Glomerular endothelial cell (primary cell): ENCODE data around the gene RIMS1. TPM values are rescaled to one million over a fixed set of nuclear protein-coding genes. Genes with fewer than 3 reads are reported as not detected.
A peak's percentile ranks its signal among the peaks of the same experiment; 100 is the strongest.

Experiments
- DNase-seq: peaks from one replicate; pipeline ENCODE4 v3.0.0-alpha.2; 2011; ENCODE audit warnings: low read depth, low spot score; ENCODE audit errors: extremely low read depth
- total RNA-seq: library from RNA; depleted of rRNA; stranded (reverse); fragments of >200 nt; gene quantifications from 2 replicates; pipeline ENCODE4 v1.2.3, GENCODE V29; 2015

Gene RIMS1
- total RNA-seq, 1 donor from 2014 or later, result 0.64 TPM

DNA sequence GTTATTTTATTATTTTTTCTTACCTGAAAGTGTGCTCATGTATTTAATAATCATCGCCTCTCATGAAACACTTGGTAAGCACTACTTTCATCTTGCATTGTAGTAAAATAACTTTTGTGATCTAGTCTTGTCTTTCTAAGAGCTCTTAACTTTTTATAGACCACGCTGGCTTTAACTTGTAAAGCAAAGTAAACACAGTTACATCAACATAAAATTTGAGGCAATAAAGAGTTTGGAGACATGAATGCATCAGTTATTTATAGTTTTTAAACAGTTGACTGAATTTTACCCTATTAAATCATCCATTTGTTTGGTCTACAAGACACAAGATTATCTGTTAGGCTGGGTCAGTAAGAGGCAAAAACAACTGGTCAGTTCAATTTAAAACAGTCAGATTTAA lies 517.1 kb downstream of the RIMS1 start:
- DNase-seq, result no peak

- no peak for DNase-seq
These were observed 520.2 kb downstream of the RIMS1 start for GRCh38 chr6:72406517-72406916.

DNA sequence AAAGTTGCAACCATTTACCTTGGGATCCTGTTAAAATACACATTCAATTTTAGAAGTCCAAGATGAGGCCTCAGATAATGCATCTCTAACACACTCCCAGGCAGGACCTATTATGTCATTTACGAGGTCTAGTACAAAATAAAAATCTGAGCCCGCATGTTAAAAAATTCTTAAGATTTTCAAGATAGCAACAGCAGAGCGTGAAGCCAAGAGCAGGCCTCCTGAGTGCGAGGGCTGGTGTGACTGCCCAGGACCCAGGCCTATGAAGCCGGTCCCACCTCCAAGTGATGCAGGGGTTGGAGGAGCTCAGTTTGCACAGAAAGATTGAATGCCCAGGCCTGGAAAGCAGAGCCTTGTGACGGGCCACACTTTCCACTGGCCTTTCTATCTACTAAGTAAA lies 524.4 kb downstream of the RIMS1 start:
- no peak for DNase-seq

DNA sequence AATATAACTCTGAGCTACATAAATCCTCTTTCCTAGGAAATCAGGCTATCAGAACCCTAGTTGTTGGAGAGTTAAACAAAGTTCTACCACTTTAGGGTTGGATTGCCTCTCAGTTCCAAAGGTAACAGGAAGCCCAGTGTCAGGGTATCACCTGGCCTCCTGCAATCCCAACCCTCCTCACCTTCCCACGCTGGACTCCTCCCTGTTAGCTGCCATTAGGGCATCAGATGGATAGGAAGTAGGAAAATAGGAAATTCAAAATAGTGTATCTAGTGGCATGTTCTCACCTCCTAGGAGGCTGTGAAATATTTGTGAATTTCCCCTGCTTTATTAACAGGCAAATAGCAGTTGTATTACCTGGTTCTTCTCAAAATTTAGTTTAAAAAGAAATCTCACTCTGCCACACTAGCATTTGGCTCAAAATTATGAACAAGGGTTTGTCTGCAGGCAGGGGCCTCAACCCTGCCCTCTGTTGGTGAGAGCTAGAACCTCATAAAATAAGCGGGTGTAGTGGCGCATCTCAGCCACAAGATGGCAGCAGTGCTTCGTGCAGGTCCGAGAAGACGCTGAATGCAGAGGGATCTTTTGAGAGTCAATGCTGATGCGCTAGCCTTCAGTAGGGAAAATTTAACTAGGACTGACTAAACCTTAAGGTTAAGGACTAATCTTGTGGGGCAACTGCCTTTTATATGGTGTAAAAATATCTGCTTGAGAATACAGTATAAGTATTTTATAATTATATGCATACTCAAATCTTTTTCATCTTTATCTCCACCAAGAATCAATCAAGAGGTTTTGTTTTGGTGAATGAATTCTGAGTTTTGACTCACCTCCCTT lies 525.7 kb downstream of the RIMS1 start:
- DNase-seq, result peak; percentile 27

DNA sequence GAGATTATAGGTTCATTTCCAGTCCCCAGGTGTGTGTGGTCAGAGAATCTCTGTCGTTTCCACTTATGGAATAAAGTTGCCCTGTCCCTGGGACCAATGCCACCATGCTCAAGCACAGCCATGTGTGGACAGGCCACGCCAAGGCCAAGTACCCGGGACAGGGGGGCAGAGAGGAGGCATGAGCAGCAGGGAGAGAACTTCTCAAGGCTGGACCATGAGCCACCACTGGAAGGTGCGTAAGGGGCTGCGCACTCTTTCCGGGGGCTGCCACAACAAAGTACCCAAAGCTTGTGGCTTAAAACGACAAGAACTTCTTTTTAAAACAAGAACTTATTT lies 526.3 kb downstream of the RIMS1 start:
- no peak for DNase-seq

DNA sequence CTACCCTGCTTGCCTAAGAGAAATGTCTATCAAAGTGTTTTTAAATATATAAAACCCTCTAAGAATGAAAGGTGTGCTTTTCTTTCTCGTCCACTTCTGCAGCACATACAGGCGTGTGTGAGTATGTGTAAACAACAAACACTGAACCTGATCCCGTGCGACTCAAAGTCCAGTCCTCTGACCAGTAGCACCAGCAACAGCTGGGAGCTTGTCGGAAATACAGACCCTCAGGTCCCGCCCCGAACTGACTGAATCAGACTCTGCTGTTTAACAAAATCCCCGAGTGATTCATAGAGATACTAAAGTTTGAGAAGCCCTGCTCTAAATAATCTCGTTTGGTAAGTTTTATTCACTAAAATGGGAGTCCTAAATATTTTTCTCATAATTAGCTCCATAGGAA lies 527.5 kb downstream of the RIMS1 start:
- no peak for DNase-seq

DNA sequence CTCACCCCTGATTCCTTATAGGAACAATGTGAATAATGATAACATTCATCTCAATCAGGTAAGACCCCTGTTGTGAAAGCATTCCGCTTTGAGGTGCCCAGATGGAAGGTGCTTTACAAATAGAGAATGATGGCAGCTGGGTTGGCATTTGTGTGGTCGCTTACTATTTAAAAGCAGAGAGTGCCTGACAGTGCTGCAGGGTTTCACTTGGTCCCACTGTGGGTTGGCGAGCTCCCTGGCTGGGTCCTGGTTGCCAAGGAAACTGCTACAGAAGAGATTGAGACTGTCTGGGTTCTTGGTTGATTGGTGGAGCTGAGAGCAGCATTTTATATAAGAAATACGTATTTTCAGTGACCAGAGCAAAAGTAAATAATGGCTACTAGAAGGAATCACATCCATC lies 528.3 kb downstream of the RIMS1 start:
- no peak for DNase-seq

GRCh38 chr6:72416744-72417465 lies 530.6 kb downstream of the RIMS1 start:
- DNase-seq, result no peak

DNA sequence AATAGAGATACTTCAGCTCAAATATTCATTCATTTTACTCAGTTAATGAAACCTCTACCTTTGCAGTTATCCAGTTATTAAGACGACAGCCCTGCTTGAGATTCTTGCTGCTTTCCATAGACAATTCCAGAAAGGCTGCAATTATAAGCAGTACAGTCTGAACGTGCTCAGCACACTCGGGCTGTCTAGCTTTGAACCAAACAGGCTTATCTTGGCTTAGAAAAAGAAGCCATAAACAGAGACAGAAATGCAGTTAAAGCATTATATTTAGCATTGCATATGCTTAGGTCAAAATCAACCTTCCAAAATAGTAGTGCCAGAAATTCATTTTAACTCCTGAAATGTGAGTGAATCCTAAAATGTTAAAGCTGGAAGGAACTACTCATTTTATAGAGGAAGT lies 531.4 kb downstream of the RIMS1 start:
- no peak for DNase-seq

GRCh38 chr6:72418495-72418894 lies 532.1 kb downstream of the RIMS1 start:
- DNase-seq, result no peak

DNA sequence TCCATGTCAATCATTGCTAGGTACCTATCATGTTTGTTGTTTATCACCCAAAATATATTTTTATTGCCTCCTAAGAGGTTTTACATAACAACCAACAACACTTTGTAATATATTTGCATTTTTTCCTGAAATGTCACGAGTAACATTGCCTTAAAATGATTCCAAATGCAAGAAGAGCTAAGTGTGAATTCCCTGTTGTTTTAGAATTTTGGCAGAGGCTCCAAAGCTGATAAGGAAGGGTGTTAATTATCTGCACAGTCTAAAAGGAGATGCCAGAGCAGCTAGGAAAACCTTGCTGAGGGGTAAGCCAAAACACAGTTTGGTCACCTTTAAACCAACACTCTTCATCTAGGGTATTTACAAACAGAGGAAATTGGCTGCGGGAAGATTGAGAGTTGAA lies 533.6 kb downstream of the RIMS1 start:
- no peak for DNase-seq

GRCh38 chr6:72420409-72420808 lies 534.1 kb downstream of the RIMS1 start:
- no peak for DNase-seq

DNA sequence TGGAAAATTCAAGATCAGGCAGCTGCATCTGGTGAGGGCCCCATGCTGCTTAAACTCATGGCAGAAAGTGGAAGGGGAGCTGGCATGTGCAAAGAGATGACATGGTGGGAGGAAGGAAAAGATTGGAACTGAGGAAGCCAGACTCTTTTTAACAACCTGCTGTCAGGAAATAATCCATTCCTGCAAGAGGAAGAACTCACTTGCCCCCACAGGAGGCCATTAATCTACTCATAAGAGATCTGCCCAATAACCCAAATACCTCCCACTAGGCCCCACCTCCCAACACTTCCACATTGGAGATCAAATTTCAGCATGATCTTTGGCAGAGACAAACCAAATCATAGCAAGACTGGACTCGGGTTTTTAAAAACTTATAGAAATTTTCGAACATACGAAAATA lies 535.0 kb downstream of the RIMS1 start:
- no peak for DNase-seq

DNA sequence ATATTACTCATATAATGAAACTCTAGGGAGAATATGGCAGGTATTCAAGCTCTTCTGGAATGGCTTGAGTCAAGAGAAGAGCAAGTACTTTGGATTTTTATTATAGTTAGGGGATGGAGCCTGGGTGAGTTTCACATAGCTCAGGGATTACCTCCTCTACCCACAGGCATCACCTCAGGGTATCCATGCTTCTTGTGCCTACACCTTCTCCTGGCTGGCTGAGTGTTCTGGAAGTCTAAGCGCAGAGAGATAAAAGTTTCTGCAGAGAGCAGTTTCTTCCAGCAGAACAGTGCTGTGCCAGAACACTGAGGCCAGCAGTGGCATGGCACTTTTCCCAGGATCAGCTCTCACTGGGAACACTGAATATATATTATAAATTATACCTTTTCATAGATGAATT lies 535.8 kb downstream of the RIMS1 start:
- DNase-seq, result no peak

- DNase-seq, result no peak
These were observed 538.1 kb downstream of the RIMS1 start for GRCh38 chr6:72424476-72424875.

DNA sequence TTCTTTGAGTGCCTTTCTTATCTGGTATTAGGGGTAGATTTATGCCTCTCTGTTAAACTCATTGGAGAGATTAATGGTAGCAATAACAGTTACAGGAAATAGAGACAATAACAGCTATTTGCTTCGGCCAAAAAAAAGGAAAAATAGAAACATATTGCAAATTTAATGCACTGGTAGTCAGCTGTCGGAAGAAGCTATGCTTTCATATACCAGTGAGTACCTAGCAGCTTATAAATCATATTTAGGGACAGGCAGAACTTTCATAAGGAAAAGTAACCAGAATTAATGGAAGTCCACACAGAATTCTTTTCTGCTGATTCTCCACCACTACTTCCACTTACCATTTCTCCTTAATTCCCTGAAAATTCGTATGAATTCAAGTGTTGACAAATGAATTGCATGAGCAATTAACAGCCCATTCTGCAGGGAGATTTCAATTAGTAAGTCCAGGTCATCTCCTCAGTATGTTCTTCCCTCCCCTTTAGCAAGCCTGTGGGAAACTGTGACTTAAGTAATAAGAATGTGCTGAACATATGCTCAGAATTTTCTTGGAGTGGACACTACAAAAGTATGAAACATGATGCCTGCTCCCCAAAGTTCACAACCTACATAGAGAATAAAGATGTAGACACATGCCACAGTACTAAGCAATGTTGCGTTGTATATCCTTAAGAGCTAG lies 538.8 kb downstream of the RIMS1 start:
- DNase-seq, result no peak

GRCh38 chr6:72440611-72441010 lies 554.3 kb downstream of the RIMS1 start:
- DNase-seq, result no peak

DNA sequence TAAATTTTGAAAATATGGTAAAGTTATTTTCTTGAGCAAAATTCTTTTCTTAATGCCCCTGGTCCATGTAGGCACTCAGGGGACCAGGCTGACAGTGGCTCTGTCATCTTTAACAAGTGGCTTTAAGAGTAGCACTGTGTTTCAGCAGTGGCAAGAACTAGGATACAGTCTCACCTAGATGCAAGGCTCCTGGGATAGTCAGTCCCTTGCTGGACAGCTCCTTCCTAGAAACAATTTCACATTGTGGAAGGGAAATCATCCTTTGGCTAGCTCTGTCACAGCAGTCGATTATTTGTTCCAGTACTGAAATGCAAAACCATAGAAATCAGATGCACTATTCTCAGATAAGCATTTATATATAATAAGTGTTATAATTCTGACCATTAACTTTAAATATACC lies 560.1 kb downstream of the RIMS1 start:
- DNase-seq, result no peak
